HG03108 (cell line): ENCODE measurements around the gene SYNGAP1.
A peak's percentile ranks its signal among the peaks of the same experiment; 100 is the strongest.
"Not testable (repeated sequence)": the region's sequence is repeated elsewhere in the genome, so short reads cannot be mapped to it uniquely, and the experiment has no call there.

Source experiments
- ATAC-seq: cut with Tn5 transposase; IDR thresholded peaks from one replicate; pipeline ENCODE4 v1.9.1; 2021; ENCODE audit warnings: moderate library complexity; ENCODE audit not compliant: unreplicated experiment

Gene SYNGAP1

DNA sequence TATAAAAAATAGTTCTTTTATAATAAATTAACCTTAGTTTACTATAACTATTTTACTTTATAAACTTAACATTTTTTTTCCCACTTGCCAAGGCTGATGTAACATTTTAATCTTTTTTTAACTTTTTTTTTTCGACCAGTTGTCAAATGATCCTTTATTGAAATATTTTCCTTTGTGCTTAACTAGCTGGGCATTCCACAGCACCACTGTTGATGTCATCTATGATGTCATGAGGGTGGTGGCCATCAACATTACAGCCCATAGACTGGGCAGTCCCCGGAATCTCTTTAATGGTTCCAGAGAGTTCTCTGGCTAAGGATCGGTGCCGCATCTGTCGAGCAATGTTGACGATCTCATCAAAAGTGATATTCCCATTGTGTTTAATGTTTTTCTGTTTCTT is 20.0 kb upstream of the SYNGAP1 start:
- ATAC-seq, result not testable (repeated sequence)

GRCh38 chr6:33404884-33405283 is 15.0 kb upstream of the SYNGAP1 start:
- ATAC-seq, result no peak

GRCh38 chr6:33405386-33405940 is 14.4 kb upstream of the SYNGAP1 start:
- no peak for ATAC-seq

DNA sequence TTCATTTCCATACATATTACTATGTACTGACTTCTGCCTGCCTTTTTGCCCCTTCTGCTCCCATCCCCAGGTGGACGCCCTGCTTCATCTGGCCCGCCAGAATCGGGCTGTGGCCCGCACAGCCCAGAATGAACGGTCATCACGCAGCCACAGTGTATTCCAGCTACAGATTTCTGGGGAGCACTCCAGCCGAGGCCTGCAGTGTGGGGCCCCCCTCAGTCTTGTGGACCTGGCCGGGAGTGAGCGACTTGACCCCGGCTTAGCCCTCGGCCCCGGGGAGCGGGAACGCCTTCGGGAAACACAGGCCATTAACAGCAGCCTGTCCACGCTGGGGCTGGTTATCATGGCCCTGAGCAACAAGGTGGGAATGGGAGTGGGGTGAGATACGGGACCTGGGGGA is 13.7 kb upstream of the SYNGAP1 start:
- ATAC-seq, result no peak

- no peak for ATAC-seq
Measured at GRCh38 chr6:33407132-33407718, 12.6 kb upstream of the SYNGAP1 start.

- ATAC-seq, result peak; percentile 77
Measured at GRCh38 chr6:33410050-33410710, 9.7 kb upstream of the SYNGAP1 start.

DNA sequence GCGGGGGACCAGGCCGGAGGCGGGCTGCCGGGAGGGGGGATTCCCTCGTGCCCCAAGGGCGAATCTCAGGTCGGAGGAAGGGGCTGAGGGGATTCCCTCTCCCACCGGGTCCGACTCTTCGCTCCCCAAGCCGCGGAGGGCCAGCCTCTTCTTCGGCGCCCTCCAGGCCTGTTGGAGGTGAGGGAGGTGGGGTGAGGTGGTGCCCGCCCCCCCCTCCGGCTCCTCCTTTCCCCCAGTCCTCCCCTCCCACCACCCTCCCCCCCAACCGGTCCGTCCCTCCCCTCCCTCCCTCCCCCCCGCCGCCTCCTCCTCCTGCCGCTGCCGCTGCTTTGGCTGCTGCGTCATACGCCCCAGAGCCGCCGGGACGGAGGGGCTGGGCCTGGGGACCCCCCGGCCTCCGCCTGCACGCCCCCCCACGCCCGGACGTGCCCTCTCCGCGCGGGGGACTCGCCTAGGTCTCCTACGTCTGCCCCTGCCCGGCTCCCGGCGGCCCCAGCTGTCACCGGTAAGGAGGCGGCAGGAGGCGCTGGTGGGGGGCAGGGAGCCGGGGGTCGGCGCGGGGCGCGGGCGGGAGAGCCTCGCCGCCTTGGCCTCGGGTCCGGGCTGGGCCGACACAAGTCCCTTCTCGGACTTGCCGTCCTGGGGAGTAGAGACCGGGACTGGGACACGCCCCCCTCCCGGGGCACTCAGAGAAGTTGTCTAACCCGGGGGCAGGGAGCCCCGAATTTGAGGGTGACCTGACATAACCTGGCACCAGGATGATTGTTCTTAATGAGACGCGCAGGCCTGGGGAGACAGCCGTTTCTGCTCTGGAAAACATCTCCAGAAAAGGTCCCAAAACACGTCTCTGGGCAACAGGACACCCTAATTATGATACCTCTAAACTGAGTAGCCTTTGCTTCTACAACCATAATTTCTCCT is 8.9 kb upstream of the SYNGAP1 start, which contains the start of gene PHF1:
TSS of gene PHF1 (plus strand) at position 304 of the 921 bp plus-strand sequence. CDS start 1,250 bp downstream, outside the sequence.
- ATAC-seq, result peak; percentile 27

- ATAC-seq, result no peak
Measured at GRCh38 chr6:33411632-33412005, 8.2 kb upstream of the SYNGAP1 start.

DNA sequence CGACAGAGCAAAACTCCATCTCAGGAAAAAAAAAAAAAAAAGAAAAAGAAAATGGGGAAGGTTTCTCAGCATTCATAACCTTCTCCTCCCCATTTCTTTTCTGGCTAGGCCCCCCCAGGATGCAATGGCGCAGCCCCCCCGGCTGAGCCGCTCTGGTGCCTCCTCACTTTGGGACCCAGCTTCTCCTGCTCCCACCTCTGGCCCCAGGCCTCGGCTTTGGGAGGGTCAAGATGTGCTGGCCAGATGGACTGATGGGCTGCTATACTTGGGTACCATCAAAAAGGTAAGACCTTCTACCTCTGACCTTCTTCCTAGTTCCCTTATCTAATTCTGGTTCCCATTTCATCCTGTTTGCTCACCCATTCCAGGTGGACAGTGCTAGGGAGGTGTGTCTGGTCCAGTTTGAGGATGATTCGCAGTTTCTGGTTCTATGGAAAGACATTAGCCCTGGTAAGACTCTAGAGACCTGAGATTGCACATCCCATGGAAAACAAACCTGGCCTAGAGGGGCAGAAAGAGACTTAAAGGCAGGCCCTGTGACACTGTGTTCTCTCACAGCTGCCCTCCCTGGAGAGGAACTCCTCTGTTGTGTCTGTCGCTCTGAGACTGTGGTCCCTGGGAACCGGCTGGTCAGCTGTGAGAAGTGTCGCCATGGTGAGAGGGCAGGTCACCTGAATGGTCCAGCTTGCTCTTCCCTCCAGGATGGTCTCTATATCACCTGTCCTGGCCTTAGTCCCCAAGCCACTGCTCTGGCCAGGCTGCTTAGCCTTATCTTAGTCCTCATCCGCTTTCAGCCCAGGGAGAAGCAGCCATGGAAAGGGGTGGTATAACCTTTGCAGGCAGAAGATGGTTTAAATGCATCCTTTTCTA is 7.5 kb upstream of the SYNGAP1 start:
- ATAC-seq, result no peak

GRCh38 chr6:33413241-33414120 is 6.4 kb upstream of the SYNGAP1 start:
- ATAC-seq, result no peak

GRCh38 chr6:33414592-33415271 is 5.1 kb upstream of the SYNGAP1 start:
- no peak for ATAC-seq

DNA sequence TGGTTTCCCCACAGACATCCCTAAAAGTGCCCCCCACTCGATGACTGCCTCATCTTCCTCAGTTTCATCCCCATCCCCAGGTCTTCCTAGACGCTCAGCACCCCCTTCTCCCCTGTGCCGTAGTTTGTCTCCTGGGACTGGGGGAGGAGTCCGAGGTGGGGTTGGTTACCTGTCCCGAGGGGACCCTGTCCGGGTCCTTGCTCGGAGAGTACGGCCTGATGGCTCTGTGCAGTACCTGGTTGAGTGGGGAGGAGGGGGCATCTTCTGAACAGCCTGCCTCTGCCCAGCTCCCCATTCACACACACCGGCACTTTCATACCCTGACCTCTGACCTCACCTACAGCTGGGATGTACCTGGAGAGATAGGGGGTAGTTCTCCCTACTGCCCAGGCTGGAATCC is 4.0 kb upstream of the SYNGAP1 start:
- ATAC-seq, result no peak

DNA sequence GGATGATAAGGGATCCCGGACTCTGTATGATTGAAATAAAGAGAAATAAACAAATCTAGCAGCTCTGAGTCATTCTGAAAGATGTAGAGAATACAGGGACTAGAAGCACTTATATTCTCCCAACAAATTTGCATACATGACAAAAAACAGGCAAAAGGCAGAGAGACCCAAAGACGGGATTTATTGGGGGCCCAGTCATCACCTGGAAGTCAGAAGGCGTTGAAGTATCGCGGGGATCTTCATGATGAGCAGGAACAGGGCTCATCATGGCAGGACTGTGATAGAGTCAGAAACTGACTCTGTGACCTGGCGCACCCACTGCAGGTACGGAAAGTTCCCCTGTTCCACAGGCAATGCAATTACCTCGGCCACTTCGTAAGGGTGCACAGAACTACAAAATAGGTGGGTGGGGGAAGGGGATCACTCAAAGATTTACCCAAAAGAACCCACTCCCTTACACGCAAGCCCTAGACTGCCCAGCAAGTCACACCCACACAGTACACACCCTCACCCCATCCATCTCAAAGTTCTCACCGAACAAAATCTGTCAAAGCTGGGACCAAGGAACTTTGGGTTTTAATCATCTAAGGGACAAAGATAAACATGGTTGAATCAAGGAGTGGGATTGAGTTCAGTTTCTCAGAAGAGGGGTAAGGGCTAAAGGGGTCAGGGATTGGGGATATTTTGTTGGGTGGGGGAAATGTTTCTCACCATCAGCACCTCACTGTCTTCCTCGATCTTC is 3.3 kb upstream of the SYNGAP1 start:
- ATAC-seq, result no peak

- ATAC-seq, result no peak
Measured at GRCh38 chr6:33417128-33417902, 2.5 kb upstream of the SYNGAP1 start.

DNA sequence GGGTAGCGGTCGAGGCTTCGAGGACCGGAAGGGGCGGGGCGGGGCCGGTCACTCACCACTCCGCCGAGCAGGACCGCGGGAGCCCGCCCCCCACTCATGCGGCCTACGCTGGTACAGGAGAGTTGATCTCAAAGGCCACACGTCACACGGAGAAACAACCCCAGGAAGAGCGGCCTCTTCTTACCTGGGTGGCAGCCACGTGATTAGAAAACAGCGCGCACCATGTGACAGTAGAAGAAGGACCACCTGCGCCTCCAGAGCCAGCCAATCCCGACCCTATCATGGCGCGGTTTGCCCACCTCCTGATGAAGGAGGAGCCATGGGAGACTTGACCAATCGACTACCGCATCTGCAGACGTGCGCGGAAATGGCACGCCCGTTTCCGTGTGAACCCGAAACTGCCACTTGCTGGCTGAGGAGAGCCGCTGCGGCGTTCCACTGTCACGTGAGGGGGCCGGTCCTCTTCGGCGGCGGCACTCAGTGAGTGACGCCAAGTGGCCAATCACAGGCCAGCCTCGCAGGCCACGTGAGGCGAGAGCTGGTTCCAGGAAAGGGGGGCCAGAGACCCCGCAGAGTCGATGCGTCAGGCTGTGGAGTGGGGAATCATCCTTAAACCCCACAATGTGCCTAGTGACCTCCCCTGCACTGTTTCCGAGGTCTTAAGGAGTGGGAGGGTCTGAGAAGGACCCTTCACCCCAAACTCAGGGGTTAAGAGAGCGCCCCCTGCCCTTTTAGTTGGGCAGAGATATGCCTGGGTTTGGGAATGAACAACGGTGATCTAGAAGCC is 1.8 kb upstream of the SYNGAP1 start, which contains the start of gene CUTA:
TSS of gene CUTA (minus strand) at position 205 of the 787 bp plus-strand sequence. CDS start at position 98, 107 bp downstream.
- ATAC-seq, result peak; percentile 84

DNA sequence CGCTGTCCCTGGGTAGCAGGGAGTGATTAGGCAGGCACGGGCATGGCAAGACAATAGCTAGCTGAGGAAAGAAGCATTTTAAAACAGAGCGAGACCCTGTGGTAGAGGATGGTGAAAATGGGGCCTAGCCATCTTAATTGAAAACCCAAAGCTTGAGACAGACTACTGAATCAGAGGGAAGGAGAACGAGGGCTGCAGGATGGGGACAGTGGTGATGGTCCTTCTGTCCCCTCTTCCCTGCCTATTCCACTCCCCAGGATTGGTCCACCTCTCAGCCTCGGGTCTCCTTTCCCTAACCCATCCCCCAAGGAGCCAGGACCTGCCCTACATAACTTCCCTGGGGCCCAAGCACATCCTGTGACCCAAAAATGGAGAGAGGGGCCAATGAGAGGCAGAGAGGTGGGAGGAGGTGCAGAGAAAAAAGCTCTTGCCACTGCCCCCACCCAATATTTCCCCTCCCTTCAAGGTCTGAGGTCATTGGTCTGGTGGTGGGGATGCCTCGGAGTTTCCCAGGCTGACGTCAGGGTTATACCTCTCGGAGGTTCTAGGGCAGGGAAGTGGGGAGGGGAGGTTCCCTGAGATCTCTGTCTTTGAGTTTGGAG is 1.1 kb upstream of the SYNGAP1 start:
- ATAC-seq, result no peak
